Measurements from ENCODE around the gene C4BPA.

Gene C4BPA

DNA sequence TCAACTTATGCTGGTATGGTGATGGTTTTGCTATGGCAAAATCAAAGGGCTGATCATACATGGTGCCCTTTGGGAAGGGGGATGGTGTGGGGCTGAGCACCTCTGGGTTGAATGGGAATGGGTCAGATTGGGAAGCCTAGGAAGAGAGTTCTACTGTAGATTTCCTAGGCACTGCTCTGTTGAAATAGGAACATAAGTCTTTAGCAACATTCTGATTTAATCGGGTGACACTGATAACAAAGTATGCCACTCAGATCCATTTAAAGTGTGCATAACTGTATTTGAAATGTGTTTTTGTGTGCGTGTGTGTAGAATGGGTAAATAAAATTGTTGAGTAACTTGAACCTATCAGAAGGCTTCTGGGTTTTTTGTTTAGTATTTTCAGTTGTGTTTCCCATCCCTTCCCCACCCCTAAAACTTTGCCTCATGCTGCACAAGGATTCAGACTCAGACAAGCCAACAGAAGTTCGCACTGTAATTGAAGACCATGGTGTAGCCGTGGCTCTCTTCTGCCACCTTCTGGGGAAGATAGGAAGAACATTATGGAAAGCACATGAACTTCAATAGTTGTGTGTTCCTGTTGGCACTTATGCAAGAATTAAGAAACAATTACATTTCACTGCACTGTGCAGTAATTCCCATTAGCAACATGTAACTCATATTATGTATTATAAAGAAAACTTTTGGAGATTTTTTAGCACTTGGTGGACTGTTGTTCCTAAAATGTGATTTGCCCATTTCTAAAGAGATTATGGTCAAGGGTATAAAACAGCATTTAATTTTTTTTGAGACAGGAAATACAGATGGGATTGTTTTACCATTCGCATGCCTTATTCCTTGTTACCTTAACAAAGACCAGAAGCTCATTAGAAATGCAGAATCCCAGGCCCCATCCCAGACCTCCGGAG, 26.3 kb upstream of the C4BPA start:
- peak; percentile 47 for DNase-seq

DNA sequence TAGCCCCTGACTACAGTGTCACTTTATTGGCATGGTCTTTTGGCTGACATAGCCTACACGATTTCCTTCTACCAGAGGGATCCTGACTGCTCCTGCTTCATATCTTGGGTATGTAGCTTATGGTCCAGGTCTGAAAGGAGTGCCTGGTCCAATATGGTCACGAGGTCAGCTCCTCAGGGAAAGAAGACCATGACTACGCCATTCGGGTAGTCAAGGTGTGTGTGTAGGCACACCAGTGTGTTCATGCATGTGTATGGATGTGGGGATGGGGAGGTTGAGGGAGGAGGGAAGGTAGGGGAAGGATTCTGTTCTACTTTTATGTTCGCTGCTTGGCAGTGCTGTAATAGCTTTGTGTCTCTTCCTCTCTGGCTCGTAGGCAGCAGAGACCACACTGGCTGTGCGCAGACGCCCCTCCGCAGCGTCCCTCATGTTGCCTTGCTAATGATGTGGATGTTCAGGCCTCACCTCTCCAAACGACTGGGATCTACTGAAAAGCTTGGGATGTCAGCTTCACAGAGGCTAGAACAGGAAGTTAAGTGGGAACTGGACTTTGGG, 25.4 kb upstream of the C4BPA start:
- no peak for DNase-seq

DNA sequence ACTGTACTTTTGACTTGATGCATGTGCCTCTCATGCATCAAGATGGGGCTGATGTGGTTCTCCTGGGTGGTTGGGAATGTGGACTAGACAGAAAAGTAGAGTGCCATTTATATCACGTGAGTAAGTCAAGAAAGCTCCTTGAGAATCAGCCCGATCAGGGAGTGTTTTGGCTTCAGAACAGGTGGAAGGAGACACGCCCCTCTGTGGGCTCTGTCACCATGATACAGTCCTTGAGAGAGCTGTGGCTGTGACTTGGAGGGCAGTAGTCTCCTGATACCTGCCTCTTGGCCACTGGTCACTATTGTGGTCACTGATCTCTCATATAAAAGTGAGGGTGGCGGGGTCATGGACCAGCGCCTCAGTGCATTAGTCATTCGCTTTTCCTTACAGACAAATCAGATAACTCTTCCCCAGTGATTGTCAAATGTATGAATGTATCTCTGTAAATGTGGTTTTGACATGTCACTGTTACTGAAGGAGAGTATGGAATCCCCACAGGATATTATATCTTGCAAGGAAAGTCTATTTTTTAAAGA, 24.3 kb upstream of the C4BPA start:
- no peak for DNase-seq

DNA sequence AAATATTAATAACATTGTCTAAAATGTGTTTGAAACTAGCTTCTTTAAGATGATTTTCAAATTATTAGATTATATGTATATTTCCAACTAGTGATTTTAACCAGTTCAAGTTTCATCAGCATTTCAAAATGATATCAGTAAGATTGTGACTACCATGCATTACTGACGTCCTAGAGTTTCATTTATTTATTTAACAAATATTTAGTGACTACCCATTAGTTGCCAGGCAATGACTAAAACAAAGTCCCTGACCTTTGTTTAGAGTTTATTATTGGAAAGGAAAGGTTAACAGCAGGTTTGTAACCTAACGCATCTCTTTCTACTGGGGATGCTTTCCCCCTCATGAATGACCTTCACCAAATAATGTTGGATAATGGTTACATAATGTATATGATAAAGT, 22.9 kb upstream of the C4BPA start:
- DNase-seq, result no peak

DNA sequence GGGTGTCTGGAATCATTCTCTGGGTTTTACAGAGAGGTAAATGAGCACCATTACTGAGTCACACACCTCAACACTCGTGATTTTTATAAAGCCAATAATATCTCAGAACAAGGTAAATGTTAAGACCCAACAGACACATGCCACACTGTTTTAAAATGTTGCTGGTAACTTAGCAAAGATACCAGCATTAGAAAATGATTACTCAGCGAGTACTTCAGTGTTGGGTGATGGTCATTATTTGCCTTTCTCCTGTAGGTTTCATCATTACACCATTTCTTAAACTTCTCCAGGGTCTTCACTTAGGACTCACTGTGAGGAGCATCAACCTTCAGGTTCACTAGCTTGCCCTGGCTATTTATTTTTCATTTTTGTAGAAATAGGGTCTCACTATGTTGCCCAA, 22.2 kb upstream of the C4BPA start:
- DNase-seq, result no peak

DNA sequence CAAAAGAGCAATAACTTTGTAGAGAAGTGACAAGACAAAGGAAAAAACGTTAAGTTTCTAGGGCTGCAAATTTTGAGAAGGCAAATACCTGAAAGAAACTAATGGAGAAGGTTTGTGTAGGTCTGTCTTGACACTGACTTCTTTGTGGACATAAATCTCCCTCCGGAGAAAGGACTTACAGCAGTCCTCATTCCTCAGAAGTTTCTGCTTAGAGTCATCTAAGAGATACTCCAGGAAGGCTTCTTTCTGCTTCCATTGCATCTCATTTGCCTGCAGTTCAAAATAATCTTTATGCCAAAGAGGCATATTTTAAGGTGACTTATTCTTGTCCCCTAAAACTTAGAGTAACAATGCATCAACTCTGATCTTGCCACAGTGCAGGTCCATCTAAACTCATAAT, 19.8 kb upstream of the C4BPA start:
- no peak for DNase-seq

DNA sequence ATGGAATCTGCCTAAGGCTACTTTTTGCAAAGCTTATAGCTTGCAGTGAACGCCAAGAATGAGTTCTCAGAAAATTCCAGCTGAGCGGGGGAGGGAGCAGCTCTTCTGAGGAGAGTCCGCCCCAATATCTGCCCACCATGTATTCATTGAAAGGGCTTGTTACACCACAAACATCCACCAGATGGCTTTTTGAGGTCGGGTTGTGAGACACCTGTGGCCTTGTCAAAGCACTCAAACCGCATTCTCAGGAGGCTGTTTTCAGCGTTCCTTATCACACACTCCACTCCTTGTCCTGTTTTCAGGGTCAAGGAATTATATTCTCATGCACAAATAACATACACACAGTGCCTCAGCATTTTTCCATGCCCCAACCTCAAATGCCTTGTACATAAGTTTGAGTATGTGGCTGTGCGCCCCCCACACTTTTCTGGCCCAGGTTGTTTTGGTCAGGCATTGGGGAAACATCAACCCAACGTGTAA, 19.3 kb upstream of the C4BPA start:
- peak; percentile 47 for DNase-seq

DNA sequence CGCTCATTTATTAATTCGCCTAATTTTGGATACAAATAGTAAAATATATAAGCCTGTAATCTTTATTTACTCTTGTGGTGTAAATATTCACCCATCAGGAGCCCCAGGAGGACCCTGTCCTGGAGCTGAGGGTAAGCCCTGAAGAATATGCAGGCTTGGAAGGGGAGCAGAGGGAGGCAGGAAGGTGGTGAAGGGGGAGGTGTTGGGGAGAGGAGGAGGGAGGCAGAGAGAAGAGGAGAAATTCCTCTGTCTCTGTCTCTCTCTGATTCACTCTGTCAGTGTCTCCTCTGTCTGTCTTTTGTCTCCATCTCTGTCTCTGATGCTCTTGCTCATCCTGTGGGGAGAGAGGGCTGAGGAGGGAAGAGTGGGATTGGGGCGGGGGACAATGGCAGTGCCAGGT, 18.1 kb upstream of the C4BPA start:
- DNase-seq, result no peak

DNA sequence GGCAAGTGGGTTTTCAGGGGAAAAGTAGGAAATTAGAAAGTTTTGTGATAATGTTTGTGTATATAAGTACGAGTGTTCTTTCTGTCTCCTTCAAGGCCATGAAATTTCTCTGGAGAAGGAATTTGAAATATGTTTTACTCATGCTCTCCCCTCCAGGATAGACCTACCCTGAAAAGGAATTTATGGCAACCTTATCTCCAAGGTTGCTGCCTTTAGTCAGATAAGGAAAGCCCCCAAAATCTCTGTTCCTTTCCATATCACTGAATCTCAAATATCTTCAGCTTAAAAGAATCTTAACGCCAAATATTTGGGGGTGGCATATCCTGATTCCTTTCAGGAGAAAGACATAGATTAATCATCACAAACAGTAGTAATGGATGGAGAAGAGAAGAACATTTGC, 15.9 kb upstream of the C4BPA start:
- no peak for DNase-seq

DNA sequence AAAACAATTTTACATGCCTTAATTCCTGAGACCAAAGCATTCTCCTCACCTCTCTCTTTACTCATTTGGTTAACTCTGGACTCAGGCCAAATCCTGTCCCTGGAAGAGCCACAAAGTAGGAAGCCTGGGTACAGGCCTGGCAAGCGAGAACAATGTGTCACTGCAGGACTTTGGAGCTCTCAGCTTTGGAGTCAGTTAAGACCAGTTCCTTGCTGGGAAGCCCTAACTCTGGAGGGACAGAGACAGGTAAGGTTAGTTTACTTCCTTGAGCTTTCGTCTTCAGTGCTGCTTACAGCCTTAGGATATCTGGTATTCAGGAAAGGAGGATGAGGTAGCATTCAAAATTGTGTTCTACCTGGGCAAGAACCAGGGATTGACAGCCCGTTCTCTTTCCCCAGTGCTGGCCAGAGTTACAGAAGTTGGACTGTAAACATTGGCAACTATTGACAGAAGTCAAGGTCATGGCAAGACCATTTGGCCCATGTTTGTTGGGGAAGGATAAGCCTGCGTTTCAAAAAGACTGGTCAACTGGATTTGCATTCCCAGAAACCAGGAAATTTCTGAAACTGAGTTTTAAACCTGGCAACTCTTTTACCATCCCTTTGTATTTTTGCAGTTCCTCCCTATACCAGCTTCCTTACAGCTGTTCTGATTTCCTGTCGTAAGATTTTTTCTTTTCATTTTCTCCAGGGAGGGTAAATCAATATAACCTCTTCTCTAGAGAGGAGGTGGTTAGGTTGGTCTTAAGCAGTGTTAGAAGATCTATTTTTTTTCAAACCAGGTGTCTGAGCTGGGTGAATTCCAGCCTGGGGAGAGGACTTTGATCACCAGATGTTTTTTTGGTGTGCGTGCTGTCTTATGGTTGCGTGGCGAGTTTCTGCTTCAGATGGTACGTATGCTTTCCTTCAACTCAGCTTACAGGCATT, 15.1 kb upstream of the C4BPA start, which contains the start of gene C4BPB:
Gene C4BPB (plus strand): TSS at position 160 of the 926 bp plus-strand sequence. CDS start 672 bp downstream, at position 832.
- no peak for DNase-seq

DNA sequence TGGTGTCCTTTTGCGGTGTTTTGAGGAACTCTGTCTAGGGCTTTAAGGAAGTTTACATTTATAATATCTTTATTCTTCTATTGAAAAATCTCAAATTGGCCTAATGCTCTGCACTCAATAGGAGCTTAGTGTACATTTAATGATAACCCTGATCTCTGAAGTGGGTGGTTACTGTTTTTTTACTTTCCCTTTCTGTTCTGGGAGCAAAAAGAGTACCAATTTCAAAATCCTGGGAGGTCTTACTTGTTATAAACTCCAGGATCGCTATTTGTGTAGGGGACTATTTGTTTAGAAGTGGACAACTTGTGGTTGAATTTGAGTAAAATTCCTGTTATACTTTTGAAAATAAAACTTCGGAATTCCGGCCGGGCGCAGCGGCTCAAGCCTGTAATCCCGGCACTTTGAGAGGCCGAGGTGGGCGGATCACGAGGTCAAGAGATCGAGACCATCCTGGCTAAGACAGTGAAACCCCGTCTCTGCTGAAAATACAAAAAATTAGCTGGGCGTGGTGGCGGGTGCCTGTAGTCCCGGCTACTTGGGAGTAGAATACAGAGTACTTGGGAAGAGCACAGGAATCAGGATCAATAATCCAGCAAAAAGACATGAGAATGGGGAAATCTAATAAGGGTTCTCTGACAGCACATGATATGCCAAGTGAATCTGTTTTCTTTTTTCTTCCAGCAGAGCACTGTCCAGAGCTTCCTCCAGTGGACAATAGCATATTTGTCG, 14.2 kb upstream of the C4BPA start:
- no peak for DNase-seq

DNA sequence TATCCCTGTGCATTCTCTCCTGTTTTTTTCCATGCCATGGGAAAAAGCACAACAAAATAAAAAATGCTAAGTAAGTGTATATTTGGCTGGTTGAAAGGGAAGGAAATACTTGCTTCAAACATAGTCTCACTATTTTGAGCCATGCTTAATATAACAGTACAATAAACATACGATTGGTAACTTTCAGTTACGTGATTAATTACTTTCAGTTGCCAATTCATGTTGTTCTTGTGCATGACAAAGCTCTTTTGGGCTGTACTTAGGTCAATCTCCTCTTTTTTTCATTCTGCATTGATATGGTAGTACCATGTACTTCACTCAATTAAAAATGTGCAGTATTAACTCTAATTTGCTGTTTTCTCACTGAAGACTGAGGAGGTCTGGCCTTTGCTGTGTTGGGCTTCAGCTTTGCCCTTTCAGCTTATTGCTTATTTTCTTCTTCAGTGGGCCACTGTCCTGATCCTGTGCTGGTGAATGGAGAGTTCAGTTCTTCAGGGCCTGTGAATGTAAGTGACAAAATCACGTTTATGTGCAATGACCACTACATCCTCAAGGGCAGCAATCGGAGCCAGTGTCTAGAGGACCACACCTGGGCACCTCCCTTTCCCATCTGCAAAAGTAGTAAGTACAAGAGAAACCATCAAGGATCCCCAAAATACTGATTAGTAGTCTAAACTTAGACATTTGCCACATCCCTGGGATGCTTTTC, 12.7 kb upstream of the C4BPA start:
- DNase-seq, result no peak

DNA sequence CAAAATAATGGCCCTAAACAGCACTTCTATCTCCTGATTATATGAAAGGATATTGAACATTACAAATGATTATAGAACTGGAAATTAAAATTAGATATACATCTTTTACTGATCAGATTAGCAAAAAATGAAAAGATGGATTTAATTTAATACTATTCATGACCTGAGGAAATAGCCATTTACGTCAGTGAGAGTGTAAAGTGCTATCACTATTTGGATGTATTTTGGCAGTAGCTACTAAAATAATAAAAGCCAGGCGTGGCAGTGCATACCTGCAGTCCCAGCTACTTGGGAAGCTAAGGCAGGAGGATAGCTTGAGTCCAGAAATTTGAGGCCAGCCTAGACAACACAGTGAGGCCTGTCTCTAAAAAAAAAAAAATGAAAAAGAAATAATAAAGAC, 10.1 kb upstream of the C4BPA start:
- no peak for DNase-seq

DNA sequence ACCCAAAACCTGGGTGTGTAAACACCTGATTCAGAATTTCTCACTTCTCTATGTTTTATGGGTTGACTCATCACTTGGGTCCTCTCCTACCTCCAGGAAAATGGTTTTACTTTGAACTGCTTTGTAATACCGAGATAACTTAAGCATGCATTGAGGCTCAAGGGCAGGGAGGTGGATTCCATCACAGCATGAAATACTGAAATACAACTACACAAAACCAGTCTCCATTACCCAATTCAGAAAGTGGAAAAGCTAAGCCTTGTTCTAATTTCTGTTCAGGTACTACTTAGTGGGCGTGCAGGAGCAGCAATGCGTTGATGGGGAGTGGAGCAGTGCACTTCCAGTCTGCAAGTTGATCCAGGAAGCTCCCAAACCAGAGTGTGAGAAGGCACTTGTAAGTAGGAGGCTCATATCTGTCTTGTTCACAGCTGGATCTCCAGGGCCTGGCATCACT, 6.1 kb upstream of the C4BPA start:
- peak; percentile 51 for DNase-seq

DNA sequence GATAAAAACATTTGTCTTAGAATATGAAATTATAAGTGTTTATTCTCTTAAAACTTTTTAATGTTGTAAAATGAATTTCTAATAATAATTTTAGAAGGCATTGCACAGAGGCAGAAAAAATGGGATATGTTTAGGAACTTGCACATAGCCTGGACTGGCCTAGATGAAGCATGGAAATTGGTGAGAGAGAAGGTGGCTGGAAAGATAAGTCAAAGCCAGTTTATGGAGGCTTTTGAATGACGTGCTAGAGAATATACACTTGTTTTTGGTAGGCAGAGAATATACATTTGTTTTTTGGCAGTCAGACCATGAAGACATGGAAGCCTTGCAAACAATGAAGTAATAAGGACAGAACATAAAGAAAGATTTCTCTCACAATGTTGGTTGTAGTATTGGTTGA, 2.3 kb upstream of the C4BPA start:
- no peak for DNase-seq

DNA sequence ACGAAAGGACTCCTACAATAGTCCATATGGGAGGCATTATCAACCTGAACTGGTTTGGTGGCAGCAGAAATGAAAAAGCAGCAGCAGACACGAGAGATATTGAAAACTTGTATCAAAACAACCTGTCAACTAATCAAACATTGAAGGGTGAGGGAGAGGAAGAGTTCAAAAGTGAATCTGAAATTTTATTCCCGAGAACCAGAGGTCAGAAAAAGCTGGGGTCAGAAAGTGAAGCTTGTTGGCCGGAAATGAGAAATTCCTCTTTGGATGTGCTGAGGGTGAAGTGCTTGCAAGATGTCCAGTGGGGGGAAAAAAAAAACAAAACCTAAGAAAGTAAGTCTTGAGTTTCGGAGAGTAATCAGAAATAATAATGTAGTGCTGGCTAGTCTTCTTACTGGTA, 1.9 kb upstream of the C4BPA start:
- no peak for DNase-seq

DNA sequence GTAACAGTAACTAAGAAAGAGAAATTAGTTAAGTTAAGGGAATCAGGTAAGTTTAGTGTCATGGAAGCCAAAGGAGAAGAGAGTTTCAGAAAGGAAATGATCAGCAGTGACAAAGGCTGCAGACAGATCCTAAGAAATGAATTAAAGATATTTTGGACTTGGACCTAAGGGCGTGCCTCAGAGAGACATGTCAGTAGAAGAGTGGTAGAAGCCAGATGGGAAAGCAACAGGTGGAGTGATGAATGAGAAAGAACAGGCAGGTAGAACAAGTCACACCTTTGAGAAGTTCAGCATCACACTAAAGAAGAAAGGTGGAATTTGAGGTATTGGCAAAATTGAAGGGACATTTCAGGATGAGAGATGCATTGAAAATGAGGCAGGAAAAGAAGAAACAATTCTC, 1.4 kb upstream of the C4BPA start:
- DNase-seq, result no peak

DNA sequence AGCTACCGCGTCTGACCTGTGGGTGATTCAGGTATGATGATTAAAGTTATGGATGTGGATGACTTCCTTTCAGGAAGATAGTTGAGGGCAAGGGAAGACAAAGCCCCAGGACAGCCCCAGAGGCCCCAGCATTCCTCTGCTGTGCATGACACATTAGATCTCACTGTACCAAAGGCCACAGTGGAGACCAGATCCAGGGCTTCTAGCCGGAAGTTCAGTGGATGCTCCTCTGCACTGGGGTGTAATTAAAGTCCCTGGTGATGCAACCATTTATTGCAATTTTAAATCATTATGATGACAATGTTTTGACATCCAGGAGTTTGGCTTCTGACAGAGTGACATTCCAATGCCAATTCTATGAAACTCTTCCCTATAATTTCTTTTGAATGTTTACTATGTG, 5.0 kb downstream of the C4BPA start:
- no peak for DNase-seq

DNA sequence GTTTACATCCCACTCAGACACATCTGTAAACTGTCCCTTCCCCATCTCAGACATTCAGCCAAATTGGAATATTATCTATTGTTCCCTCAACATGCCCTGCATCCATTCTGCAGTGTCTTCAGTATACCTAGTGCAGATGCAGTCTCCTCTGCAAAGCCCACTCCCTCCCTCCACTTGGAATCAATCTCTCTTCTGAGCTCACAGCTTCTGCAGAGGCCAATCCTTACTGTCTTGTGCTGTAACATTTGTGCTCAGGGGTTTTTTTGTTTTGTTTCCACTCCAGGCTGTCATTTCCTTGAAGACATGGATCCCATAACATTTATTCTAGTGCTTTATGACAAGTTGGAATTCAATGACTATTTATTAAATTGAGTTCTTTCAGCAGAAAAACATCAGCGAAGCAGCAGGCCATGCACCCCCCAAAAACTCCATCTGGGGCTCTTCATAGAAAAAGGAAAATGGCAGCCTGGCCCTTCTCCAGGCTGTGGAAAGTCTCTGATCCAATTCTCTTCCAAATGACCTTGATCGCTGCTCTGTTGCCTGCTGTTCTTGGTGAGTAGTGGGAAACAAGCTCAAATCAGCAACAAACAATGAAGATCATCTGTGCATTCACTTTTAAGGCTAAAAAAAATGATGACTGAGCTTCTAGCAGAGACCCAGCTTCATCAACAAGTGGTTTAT, 8.7 kb downstream of the C4BPA start:
- DNase-seq, result no peak

DNA sequence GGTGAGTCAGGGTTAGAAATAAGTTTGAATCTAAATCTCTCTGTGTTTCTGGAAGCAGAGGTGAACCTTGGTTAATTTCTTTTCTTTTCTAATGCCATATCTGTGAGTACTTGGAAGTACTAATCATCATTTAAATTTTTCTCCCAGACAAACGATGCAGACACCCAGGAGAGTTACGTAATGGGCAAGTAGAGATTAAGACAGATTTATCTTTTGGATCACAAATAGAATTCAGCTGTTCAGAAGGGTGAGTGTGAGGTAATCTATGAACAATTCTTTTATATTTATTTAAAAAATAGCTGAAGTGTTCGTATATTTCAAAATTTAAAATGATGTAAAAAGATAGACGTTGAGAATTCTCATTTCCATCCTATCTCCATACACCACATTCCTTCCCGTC, 11.2 kb downstream of the C4BPA start:
- DNase-seq, result no peak

DNA sequence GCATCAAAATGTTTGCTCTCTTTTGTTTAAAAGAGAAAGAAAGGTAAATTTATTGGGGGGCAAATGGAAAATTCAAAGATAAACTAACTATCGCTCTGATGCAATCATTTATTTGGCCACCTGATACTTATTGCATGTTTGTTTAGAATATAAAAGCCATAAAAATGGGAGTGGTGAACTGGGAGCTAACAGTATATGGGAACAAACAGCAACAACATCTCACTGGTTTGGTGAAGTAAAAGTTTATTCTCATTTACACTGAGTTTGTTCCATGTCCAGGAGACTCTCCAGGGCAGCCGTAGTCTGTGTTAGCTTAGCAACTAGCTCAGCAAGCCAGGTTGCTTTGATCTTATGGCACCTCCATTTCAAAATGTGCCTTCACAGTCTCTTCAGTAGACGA, 20.4 kb downstream of the C4BPA start:
- DNase-seq, result no peak
